ENCODE results near the gene ARRDC4.

Gene ARRDC4

DNA sequence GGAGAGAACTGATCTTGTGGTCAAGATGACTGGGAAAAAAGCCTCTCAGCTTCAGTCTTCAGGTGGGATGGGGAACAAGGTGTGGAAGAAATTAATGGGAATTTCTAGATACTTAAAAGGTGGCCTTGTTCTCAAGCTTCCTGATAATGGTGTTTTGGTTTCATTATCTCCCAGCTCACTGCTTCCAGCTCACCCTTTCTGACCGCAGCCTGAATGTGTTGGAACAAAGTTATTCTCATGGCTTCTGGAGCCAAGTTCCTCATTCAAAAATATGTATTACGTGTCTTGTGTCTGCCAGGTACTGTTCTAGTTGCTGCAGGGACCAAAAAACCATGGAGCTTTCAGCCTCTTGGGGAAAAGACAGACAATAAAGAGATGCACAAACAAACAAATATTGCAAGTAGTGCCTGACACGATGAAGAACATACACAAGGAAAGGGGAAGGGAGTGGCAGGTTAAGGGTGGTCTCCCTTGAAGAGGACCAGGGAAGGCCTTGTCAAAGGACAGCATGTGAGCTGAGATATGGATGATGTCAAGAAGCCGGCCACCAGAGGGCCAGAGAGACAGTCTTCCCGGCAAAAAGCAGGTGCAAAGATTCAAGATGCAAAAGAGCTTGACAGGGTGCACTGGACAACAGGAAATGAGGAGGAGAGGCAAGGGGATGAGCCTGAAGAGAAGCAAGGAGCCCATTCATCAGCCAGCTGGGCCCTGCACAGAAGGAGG is 35.5 kb downstream of the ARRDC4 start:
- DNase-seq: peak in 1 of 56 donors; percentile 5

DNA sequence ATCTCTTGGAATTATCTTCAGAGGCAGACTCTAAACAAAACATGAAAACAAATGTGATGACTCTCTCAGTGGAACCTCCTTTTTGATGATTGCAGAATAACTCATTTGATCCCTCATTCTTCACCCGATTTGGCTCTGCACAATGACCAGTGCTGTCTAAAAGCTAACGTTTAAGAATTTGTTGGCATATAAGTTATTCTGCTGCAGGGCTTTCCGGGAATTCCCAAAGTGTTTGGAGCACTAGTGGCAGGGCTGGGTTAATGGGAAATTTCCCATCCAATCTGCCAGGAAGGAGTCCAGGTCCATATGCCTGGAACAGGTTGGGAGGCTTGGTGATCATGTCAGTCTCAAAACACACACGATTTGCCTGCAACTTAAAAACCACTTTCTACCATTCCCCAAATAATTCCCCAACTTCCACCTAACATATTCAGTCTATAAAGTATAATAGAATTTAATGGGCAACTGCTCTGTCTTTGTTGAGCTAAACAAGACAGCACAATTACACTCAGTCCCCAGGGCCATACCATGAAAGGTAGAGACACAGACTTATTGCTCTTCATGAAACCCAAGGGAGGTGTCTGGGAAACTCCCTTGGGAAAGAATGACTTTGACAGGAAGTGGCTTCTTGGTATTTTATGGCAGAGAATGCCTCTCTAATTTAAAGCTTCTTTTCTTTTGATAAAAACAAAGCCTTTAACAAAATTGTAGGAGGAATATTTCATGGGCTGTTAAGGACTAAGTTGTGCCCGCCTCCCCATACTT is 38.0 kb downstream of the ARRDC4 start:
- DNase-seq: no peak

DNA sequence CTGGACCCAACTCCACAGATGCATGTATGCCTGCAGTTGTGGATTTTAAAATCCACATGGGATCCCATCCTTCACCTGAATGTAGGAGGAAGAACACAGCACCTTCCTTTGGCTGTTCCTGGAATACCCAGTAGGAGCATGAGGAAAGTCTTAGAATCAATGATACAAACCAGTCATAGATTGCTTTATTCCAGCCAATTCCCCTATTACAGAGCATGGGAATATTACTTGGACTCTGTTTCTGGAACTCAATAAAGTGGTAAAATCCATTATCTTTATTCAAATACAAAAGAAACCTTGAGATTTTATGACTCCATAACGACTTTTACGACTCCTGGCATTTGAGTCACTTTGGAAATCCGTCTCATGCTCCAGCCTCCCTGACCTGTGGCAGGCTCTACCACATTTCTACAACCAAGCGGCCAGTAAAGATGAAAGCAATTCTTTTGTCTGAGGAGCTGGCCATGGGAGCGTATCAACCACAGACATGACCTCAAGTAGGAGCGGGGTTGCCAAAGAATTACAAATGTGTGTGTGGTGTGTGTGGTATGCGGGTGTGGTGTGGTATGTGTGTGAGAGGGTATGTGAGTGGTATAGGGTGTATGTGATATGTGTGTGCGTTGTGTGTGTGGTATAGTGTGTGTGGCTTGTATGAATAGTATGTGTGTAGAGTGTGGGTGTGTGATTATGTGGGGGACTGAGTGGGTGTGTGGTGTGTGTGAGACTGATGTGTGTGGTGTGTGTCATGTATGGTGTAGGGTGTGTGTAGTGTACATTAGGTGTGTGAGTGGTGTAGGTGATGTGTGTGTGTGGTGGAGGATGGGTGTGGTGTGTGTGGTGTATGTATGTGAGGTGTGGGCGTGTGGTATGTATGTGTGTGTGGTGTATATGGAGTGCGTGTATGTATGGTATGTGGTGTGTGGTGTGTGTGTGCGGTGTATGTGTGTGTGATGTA is 40.0 kb downstream of the ARRDC4 start:
- no peak for DNase-seq

DNA sequence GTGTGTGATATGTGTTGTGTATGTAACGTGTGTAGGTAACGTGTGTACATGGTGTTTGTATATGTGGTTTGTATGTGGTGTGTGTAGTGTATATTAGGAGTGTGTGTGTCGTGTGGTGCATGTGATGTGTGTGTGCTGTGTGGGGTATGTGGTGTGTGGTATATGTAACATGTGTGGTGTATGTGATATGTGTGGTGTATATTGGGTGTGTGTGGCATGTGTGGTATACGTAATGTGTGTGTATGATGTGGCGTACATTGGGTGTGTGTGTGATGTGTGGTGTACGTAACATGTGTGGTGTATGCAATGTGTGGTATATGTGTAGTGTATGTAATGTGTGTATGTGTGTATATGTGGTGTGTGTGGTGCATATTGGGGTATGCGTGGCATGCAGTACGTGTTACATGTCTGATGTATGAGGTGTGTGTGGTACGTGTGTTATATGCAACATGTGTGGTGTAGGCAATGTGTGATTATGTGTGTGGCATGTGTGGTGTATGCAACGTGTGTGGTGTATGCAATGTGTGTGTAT is 41.2 kb downstream of the ARRDC4 start:
- no peak for DNase-seq

DNA sequence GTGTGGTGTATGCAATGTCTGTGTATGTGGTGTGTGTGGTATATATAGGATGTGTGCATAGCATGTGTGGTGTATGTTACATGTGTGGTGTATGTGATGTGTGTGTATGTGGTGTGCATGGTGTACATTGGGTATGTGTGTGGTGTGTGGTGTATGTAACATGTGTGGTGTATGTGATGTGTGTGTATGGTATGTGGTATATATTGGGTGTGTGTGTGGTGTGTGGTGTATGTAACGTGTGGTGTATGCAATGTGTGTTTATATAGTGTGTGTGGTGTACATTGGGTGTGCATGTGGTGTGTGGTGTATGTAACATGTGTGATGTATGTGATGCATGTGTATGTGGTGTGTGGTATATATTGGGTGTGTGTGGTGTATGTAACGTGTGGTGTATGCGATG is 41.9 kb downstream of the ARRDC4 start:
- DNase-seq: no peak

- DNase-seq: peak in 12 of 56 donors; percentile 6 to 32 (median 12)
Measured at GRCh38 chr15:98002866-98003265, 42.4 kb downstream of the ARRDC4 start.

GRCh38 chr15:98003518-98003917 is 43.0 kb downstream of the ARRDC4 start:
- DNase-seq: no peak

GRCh38 chr15:98003996-98004395 is 43.5 kb downstream of the ARRDC4 start:
- peak in 3 of 56 donors; percentile 9 to 22 (median 18) for DNase-seq

DNA sequence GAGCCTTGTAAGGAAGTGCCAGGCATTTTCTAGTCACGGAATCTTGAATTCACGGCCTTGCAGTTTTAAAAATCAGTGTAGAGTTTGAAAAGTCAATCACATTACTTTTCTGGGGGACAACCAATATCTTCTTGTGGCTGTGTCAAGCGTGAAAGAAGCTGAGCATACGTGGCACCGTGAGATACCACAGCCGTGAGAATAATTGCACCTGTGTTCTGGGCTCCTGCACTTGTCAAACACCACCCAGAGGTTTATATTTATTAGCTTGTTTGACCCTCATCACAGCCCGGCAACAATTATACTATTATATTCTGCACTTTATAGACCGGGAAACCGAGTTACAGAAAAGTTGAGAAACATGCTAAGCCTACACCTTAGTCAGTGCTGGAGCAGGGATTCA is 45.2 kb downstream of the ARRDC4 start:
- DNase-seq: no peak

DNA sequence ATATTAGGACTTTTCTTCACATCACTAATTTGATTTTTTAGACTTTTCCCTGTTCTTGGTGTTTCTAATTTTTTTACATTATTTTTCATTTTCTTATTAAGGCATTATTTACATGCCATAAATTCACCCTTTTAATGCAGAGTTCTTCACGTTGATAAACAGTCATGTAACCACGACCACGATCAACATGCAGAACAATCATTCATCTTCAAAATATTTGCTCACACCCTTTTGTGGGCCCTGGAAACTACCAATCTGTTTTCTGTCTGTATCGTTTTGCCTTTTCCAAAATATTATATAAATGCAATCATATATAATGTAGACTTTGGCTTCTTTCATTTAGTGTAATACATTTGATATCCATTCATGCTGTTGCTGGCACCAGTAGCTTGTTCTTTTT is 48.7 kb downstream of the ARRDC4 start:
- no peak for DNase-seq

- DNase-seq: no peak
Measured at GRCh38 chr15:98009971-98010370, 49.5 kb downstream of the ARRDC4 start.

DNA sequence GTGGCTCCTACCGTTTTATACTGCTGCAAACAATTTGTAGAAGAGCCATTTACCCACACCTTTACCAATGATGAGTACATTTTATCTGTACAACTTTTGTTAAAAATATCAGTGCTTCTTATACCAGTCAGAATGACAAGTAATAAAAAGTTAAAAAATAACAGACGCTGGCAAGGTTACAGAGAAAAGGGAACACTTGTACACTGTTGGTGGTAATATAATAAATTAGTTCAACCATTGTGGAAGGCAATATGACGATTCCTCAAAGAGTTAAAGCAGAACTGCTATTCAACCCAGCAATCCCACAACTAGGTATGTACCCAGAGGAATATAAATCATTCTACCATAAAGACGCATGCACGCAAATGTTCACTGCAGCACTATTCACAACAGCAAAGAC is 51.9 kb downstream of the ARRDC4 start:
- no peak for DNase-seq

GRCh38 chr15:98013631-98014030 is 53.1 kb downstream of the ARRDC4 start:
- DNase-seq: no peak

GRCh38 chr15:98017150-98017964 is 56.9 kb downstream of the ARRDC4 start:
- no peak for DNase-seq

DNA sequence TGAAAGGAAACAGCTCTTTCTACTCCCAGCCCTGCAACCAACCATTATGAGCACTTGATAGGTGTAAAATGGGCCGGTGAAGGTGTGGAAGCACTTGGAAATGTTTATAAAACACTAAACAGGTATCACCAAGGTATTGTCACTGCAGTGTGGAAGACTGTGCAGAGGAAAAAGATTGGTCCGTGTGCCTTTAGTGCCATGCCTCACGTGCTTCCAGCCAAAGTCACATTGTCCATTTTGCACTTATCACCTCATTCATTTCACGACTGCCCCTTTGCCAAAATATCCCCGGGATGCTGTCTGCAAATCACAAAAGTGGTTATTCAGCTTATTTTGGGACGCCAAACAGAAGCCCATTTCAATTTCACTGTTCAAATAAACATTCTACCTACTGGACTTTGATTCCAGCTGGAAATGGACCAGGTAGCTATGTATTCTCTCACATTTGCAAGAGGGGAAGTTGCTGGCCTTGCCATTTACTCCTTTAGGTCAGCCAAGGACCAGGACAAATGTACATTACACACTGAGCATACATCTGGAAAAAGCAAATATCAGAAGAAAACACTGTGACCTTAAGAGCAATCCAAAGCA is 58.4 kb downstream of the ARRDC4 start:
- DNase-seq: no peak

Measured in nucleus accumbens (tissue), 56 donors.